IMR-90 (cell line): ENCODE data around the gene ETHE1. TPM values are rescaled to one million over a fixed set of nuclear protein-coding genes. Genes with fewer than 3 reads are reported as not detected.
A peak's percentile ranks its signal among the peaks of the same experiment; 100 is the strongest.

Experiments
- ATAC-seq: fragments of 200-7000 bp; cut with Tn5 transposase; 2 replicates; pipeline ENCODE4 v1.9.1; 2020; ENCODE audit warnings: low read depth, mild to moderate bottlenecking, moderate library complexity
- BruUV-seq: library from RNA; stranded (reverse); fragments of 400-500 nt; replicated peaks from 2 replicates; lab custom pipeline; 2021; lab: Mats Ljungman, UMichigan
- CTCF ChIA-PET: fragments of 300-600 bp; formaldehyde crosslinking; extraction: SDS; loops from one replicate; lab custom pipeline; 2021; ENCODE audit warnings: antibody characterized with exemption; lab: Yijun Ruan, JAX
- POLR2A ChIA-PET: fragments of 300-600 bp; sonication (Branson Sonifier 250); formaldehyde crosslinking; loops from one replicate; lab custom pipeline; 2022; ENCODE audit warnings: antibody characterized with exemption; ENCODE audit not compliant: unreplicated experiment; lab: Charles Lee
- DNase-seq: peaks from one replicate; pipeline ENCODE4 v3.0.0; 2013
- H2AFZ ChIP-seq: replicated peaks from 2 replicates; pipeline ENCODE3; 2013; ENCODE audit warnings: low read length, mild to moderate bottlenecking; ENCODE audit not compliant: poor library complexity
- H2AK5ac ChIP-seq: 2 replicates; pipeline ENCODE4 v1.6.1; 2013; ENCODE audit warnings: low read depth, low read length, inconsistent platforms
- H2AK9ac ChIP-seq: replicated peaks from 2 replicates; pipeline ENCODE3; 2013; ENCODE audit warnings: mild to moderate bottlenecking, low read depth, low read length, moderate library complexity; ENCODE audit not compliant: poor library complexity
- H2BK120ac ChIP-seq: 2 replicates; pipeline ENCODE4 v1.6.1; 2013; ENCODE audit warnings: low read depth, low read length, inconsistent platforms
- H2BK15ac ChIP-seq: 3 replicates; pipeline ENCODE4 v1.6.1; 2013; ENCODE audit warnings: low read depth, low read length, inconsistent platforms
- H2BK20ac ChIP-seq: 2 replicates; pipeline ENCODE4 v1.6.1; 2013; ENCODE audit warnings: low read depth, mild to moderate bottlenecking, inconsistent platforms, low read length, moderate library complexity
- H2BK5ac ChIP-seq: 2 replicates; pipeline ENCODE4 v1.6.1; 2013; ENCODE audit warnings: mild to moderate bottlenecking, low read depth, low read length, inconsistent platforms; ENCODE audit not compliant: poor library complexity, severe bottlenecking
- H3K14ac ChIP-seq: replicated peaks from 2 replicates; pipeline ENCODE4 v1.6.1; 2013; ENCODE audit warnings: low read depth, low read length, inconsistent platforms
- H3K18ac ChIP-seq: 2 replicates; pipeline ENCODE4 v1.6.1; 2013; ENCODE audit warnings: low read depth, low read length, control low read depth
- H3K23ac ChIP-seq: 2 replicates; pipeline ENCODE4 v1.6.1; 2013; ENCODE audit warnings: low read depth, low read length, inconsistent platforms
- H3K27ac ChIP-seq: 2 replicates; pipeline ENCODE4 v1.5.1; 2013; ENCODE audit warnings: mild to moderate bottlenecking, control low read depth, low read length; ENCODE audit not compliant: insufficient read depth
- H3K27me3 ChIP-seq: 2 replicates; pipeline ENCODE4 v1.6.1; 2013; ENCODE audit warnings: low read length; ENCODE audit not compliant: control insufficient read depth, insufficient read depth
- H3K36me3 ChIP-seq: 2 replicates; pipeline ENCODE4 v1.6.1; 2013; ENCODE audit warnings: low read length, mixed read lengths; ENCODE audit not compliant: control insufficient read depth, insufficient read depth
- H3K4ac ChIP-seq: 2 replicates; pipeline ENCODE4 v1.6.1; 2013; ENCODE audit warnings: low read depth, low read length, inconsistent platforms
- H3K4me1 ChIP-seq: 2 replicates; pipeline ENCODE4 v1.6.1; 2013; ENCODE audit warnings: low read length, mixed read lengths; ENCODE audit not compliant: control insufficient read depth, insufficient read depth
- H3K4me2 ChIP-seq: 2 replicates; pipeline ENCODE4 v1.6.1; 2013; ENCODE audit warnings: low read depth, mild to moderate bottlenecking, control low read depth, low read length, moderate library complexity
- H3K4me3 ChIP-seq: 2 replicates; pipeline ENCODE4 v1.5.1; 2013; ENCODE audit warnings: low read depth, mild to moderate bottlenecking, control low read depth, low read length, moderate library complexity; ENCODE audit not compliant: insufficient read depth
- H3K56ac ChIP-seq: 2 replicates; pipeline ENCODE4 v1.6.1; 2013; ENCODE audit warnings: low read length, inconsistent platforms; ENCODE audit not compliant: insufficient read depth; ENCODE audit errors: extremely low read depth
- H3K79me1 ChIP-seq, 2 experiments: 2 replicates each; pipeline ENCODE4 v1.6.1; 2013; ENCODE audit warnings: low read length in 2 of 2, inconsistent platforms in 1 of 2, low read depth in 1 of 2
- H3K9ac ChIP-seq: 2 replicates; pipeline ENCODE4 v1.6.1; 2013; ENCODE audit warnings: low read depth, low read length, control low read depth
- H3K9me1 ChIP-seq: 2 replicates; pipeline ENCODE4 v1.6.1; 2013; ENCODE audit warnings: low read length, inconsistent platforms; ENCODE audit not compliant: insufficient read depth
- H3K9me3 ChIP-seq: 2 replicates; pipeline ENCODE4 v1.6.1; 2013; ENCODE audit warnings: low read length; ENCODE audit not compliant: control insufficient read depth, insufficient read depth
- H4K20me1 ChIP-seq: 2 replicates; pipeline ENCODE4 v1.6.1; 2013; ENCODE audit warnings: low read length, inconsistent platforms; ENCODE audit not compliant: insufficient read depth
- H4K5ac ChIP-seq: 2 replicates; pipeline ENCODE4 v1.6.1; 2013; ENCODE audit warnings: mild to moderate bottlenecking, low read depth, low read length, control low read depth
- H4K8ac ChIP-seq, 2 experiments: 2 replicates each; pipeline ENCODE4 v1.6.1; 2013; ENCODE audit warnings: low read depth in 2 of 2, low read length in 2 of 2, control low read depth in 1 of 2, inconsistent platforms in 1 of 2
- H4K91ac ChIP-seq: 2 replicates; pipeline ENCODE4 v1.6.1; 2013; ENCODE audit warnings: low read depth, low read length, inconsistent platforms; ENCODE audit not compliant: insufficient read depth
- CHD1 ChIP-seq: IDR thresholded peaks from 2 replicates; pipeline ENCODE4 v1.6.1; 2012; ENCODE audit warnings: low read depth, low read length, improper control_type of control experiment
- FOS ChIP-seq: fragments of 150-350 bp; IDR thresholded peaks from 2 replicates; pipeline ENCODE4 v1.6.1; 2016; ENCODE audit warnings: low read depth, low read length
- MAFK ChIP-seq: IDR thresholded peaks from 2 replicates; pipeline ENCODE4 v1.6.1; 2012; ENCODE audit warnings: low read depth, low read length, improper control_type of control experiment
- MXI1 ChIP-seq: IDR thresholded peaks from 2 replicates; pipeline ENCODE4 v1.6.1; 2012; ENCODE audit warnings: low read depth, mild to moderate bottlenecking, low read length, moderate library complexity, borderline replicate concordance
- NFE2L2 ChIP-seq: fragments of 150-350 bp; IDR thresholded peaks from 2 replicates; pipeline ENCODE4 v1.6.1; 2016; ENCODE audit warnings: low read depth, mild to moderate bottlenecking, low read length
- POLR2A ChIP-seq: IDR thresholded peaks from 2 replicates; pipeline ENCODE4 v1.6.1; 2012; ENCODE audit warnings: mild to moderate bottlenecking, low read depth, low read length
- RAD21 ChIP-seq: IDR thresholded peaks from 2 replicates; pipeline ENCODE4 v1.6.1; 2012; ENCODE audit warnings: low read length, improper control_type of control experiment
- RCOR1 ChIP-seq: IDR thresholded peaks from 2 replicates; pipeline ENCODE4 v1.6.1; 2012; ENCODE audit warnings: mild to moderate bottlenecking, low read length, improper control_type of control experiment; ENCODE audit not compliant: insufficient replicate concordance
- RFX5 ChIP-seq: IDR thresholded peaks from 2 replicates; pipeline ENCODE4 v1.8.0; 2012; ENCODE audit warnings: low read depth, mild to moderate bottlenecking, low read length, moderate library complexity
- SMC3 ChIP-seq: fragments of 150-350 bp; IDR thresholded peaks from 2 replicates; pipeline ENCODE4 v1.6.1; 2016; ENCODE audit warnings: low read depth, mild to moderate bottlenecking, antibody characterized with exemption, low read length, moderate library complexity
- WGBS, 2 experiments: methylation state at CpG; one replicate each; pipeline versions ENCODE4 v1.1.5 to v1.1.7; 2013; ENCODE audit warnings: missing lambda C conversion rate in 2 of 2; ENCODE audit not compliant: insufficient read length in 1 of 2; ENCODE audit errors: extremely low coverage in 2 of 2; 5-methylcytosine and 5-hydroxymethylcytosine counted together
- dilution Hi-C: fragments of 300-500 bp; cut with HindIII; formaldehyde crosslinking; loops from one replicate; pipeline ENCODE4 v1.14.3; 2018; ENCODE audit warnings: low sequenced_read_pairs; ENCODE audit not compliant: unreplicated experiment
- in situ Hi-C: fragments of 300-500 bp; cut with MboI; formaldehyde crosslinking; loops from 3 replicates; pipeline ENCODE4 v1.14.3; 2019; ENCODE audit warnings: low sequenced_read_pairs, inconsistent platforms, mixed read lengths
- intact Hi-C: fragments of 100-400 bp; cut with micrococcal nuclease; formaldehyde crosslinking; loops from 2 replicates; pipeline ENCODE4 v1.10.0; 2022
- polyA plus RNA-seq, 3 experiments: library from polyadenylated mRNA; depleted of rRNA; stranded (reverse); fragments of >200 nt; gene quantifications; 2 replicates each; pipeline ENCODE4 v1.2.3, GENCODE V29; 2012; ENCODE audit warnings: low replicate concordance in 1 of 3
- total RNA-seq: library from RNA; depleted of rRNA; stranded (reverse); fragments of >200 nt; gene quantifications from 2 replicates; pipeline ENCODE4 v1.2.3, GENCODE V29; 2012
- TF ChIP-seq, protein P1 (sequence below): conservative IDR thresholded peaks from 2 replicates; pipeline ENCODE4 v1.5.1; 2012; ENCODE audit warnings: mild to moderate bottlenecking, low read depth, low read length, improper control_type of control experiment
- TF ChIP-seq, protein P2 (sequence below): fragments of 150-350 bp; IDR thresholded peaks from 2 replicates; pipeline ENCODE4 v1.6.1; 2017; ENCODE audit warnings: mild to moderate bottlenecking, antibody characterized with exemption, low read length, low read depth

ETHE1 gene
- total and polyA plus RNA-seq, 2 of the 4 experiments (the other 2 are of a cell fraction): 161 to 233 TPM

DNA sequence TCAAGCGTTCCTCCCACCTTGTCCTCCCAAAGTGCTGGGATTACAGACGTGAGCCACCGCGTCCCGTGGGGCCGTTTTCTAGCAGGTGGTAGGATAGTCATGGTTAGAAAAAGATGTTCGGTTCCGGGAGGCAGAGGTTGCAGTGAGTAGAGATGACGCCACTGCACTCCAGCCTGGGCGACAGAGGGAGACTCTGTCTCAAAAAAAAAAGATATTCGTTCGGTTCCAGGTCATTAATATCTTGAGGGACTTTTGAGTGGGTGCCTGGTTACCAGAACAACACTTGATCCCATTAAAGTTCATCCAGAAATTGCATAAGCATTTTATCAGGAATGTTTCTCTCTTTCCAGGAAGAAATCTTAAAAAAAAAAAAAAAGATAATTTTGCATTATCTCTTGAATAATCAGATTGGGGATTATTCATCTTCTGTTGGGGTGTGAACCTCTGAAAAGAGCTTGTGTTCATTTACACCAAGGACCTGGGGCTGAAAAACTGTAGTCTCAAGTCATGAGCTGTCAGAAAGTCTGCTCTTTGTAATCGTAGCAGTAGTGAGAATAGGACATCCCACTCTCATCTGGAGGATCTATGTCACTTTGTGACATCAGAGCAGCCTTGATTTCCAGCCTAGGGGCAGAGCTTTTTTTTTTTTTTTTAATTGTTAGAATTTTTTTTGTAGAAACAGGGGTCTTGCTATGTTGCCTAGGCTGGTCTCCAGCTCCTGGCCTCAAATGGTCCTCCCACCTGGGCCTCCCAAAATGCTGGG, 1.0 kb upstream of the ETHE1 start:
- Histone ChIP-seq H4K20me1 (peaks cover 6% of the 10 kb centered on the region), H3K36me3 (no peaks in the 10 kb centered on the region), H3K4me3 (no peak overlapping the region), H3K4me1 (peaks cover 7% of the 10 kb centered on the region), H2BK120ac (no peak overlapping the region), H3K23ac (no peak overlapping the region; the same call in 1 of the 2 replicates), H3K27me3 (no peaks in the 10 kb centered on the region), H2BK5ac (no peak overlapping the region), H3K4me2 (peak overlapping the region; percentile 58; the same call in 1 of the 2 replicates), H3K14ac (peak overlapping the region; percentile 62), H3K9me1 (peaks cover 12% of the 10 kb centered on the region), H3K4ac (peak overlapping the region; percentile 73; the same call in 1 of the 2 replicates), H4K91ac (peak overlapping the region; percentile 49), H3K9me3 (no peaks in the 10 kb centered on the region), H3K18ac (no peak overlapping the region), H2BK15ac (no peak overlapping the region), H3K56ac (no peak overlapping the region), H3K9ac (no peak overlapping the region), H4K8ac (peak overlapping the region; percentile 89 to 91; a peak in 3 of 4 replicates), H2AFZ (peak overlapping the region; percentile 88), H4K5ac (peak overlapping the region; percentile 89), H2AK5ac (peak overlapping the region; percentile 67), H2BK20ac (peak overlapping the region; percentile 58), H3K79me1 (peaks cover 11 to 46% of the 10 kb centered on the region in 2 experiments; a peak in 3 of 4 replicates), H2AK9ac (peak overlapping the region; percentile 65), H3K27ac (peak overlapping the region; percentile 19; the same call in 1 of the 2 replicates)
- ATAC-seq (no peak), DNase-seq (no peak)
- intact Hi-C loops (no loop called here), dilution Hi-C loops (no loop called here), in situ Hi-C loops (loop anchor here (10.0 kb wide), 1 partner anchor 423 kb away; no protein-coding TSS in a partner anchor)
- no peak for TF ChIP-seq POLR2A
- TF ChIP-seq, protein P1, sequence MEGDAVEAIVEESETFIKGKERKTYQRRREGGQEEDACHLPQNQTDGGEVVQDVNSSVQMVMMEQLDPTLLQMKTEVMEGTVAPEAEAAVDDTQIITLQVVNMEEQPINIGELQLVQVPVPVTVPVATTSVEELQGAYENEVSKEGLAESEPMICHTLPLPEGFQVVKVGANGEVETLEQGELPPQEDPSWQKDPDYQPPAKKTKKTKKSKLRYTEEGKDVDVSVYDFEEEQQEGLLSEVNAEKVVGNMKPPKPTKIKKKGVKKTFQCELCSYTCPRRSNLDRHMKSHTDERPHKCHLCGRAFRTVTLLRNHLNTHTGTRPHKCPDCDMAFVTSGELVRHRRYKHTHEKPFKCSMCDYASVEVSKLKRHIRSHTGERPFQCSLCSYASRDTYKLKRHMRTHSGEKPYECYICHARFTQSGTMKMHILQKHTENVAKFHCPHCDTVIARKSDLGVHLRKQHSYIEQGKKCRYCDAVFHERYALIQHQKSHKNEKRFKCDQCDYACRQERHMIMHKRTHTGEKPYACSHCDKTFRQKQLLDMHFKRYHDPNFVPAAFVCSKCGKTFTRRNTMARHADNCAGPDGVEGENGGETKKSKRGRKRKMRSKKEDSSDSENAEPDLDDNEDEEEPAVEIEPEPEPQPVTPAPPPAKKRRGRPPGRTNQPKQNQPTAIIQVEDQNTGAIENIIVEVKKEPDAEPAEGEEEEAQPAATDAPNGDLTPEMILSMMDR: no peak
- no peak for TF ChIP-seq NFE2L2
- TF ChIP-seq, protein P2, sequence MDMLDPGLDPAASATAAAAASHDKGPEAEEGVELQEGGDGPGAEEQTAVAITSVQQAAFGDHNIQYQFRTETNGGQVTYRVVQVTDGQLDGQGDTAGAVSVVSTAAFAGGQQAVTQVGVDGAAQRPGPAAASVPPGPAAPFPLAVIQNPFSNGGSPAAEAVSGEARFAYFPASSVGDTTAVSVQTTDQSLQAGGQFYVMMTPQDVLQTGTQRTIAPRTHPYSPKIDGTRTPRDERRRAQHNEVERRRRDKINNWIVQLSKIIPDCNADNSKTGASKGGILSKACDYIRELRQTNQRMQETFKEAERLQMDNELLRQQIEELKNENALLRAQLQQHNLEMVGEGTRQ: no peak
- no peak for TF ChIP-seq RFX5
- no peak for TF ChIP-seq CHD1
- no peak for TF ChIP-seq RAD21
- no peak for TF ChIP-seq FOS
- no peak for TF ChIP-seq MXI1
- TF ChIP-seq MAFK: no peak
- no peak for TF ChIP-seq SMC3
- TF ChIP-seq RCOR1: no peak
- BruUV-seq: no TSS peak
- CTCF ChIA-PET: interaction anchor here (0.6 to 1.7 kb wide), 3 partner anchors 9 to 141 kb away, joined by 4 to 13 read pairs (median 5); no protein-coding TSS in a partner anchor
- 55% methylated on average over 2 of the region's 13 CpGs; no CpG with 5 or more reads in 1 of the 2 experiments for WGBS, 2 experiments
- POLR2A ChIA-PET: interaction anchor here (0.6 to 0.7 kb wide), 2 partner anchors 63 to 224 kb away, joined by 9 to 13 read pairs; no protein-coding TSS in a partner anchor
